Measurements from ENCODE around the gene STRBP.

DNA sequence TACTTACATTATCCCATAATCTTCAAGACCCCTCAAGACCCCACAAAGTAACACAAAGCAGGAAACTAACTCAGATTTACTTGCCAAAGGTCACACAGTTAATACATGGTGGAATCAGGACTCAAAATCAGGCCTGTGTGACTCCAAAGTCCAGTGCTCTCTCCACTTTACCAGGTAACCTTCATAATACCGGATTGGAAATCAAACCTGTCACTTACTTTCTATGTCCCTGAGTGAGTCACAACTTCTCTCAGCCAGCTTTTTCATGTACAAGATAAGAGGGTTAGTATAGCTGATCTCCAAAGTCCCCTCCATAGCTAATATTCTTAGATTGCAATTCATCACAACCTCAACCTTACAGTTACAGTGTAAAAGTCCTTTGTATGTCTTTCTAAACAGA is 17.1 kb downstream of the STRBP start:
- TF ChIP-seq CTCF (IDR thresholded peaks at IDR 0.05) (no peak), POLR2A (IDR thresholded peaks at IDR 0.05) (no peak)

Measured in testis (tissue), 2 donors.